ENCODE results near the gene OLA1.

The OLA1 gene

GRCh38 chr2:174063492-174064092 is 184.7 kb downstream of the OLA1 start:
- DNase-seq (ENCODE audit: low spot score) = no peak

GRCh38 chr2:174062934-174063333 is 185.4 kb downstream of the OLA1 start:
- DNase-seq (ENCODE audit: low spot score) = no peak

GRCh38 chr2:174059884-174060244 is 188.5 kb downstream of the OLA1 start:
- no peak for DNase-seq (ENCODE audit: low spot score)

GRCh38 chr2:174059178-174059883 is 189.0 kb downstream of the OLA1 start:
- no peak for DNase-seq (ENCODE audit: low spot score)

GRCh38 chr2:174058456-174058855 is 189.9 kb downstream of the OLA1 start:
- DNase-seq (ENCODE audit: low spot score) = no peak

GRCh38 chr2:174058026-174058425 is 190.3 kb downstream of the OLA1 start:
- DNase-seq (ENCODE audit: low spot score) = no peak

- no peak for DNase-seq (ENCODE audit: low spot score)
Measured at GRCh38 chr2:174054926-174055325, 193.4 kb downstream of the OLA1 start.

- no peak for DNase-seq (ENCODE audit: low spot score)
Measured at GRCh38 chr2:174053355-174054151, 194.8 kb downstream of the OLA1 start.

- no peak for DNase-seq (ENCODE audit: low spot score)
Measured at GRCh38 chr2:174052584-174052976, 195.8 kb downstream of the OLA1 start.

GRCh38 chr2:174051741-174052583 is 196.4 kb downstream of the OLA1 start:
- DNase-seq (ENCODE audit: low spot score) = no peak

GRCh38 chr2:174051068-174051467 is 197.3 kb downstream of the OLA1 start:
- no peak for DNase-seq (ENCODE audit: low spot score)

- DNase-seq (ENCODE audit: low spot score) = no peak
Measured at GRCh38 chr2:174049895-174050294, 198.4 kb downstream of the OLA1 start.

- no peak for DNase-seq (ENCODE audit: low spot score)
Measured at GRCh38 chr2:174048243-174048642, 200.1 kb downstream of the OLA1 start.

- DNase-seq (ENCODE audit: low spot score) = no peak
Measured at GRCh38 chr2:174047746-174048145, 200.6 kb downstream of the OLA1 start.

GRCh38 chr2:174046172-174046571 is 202.2 kb downstream of the OLA1 start:
- DNase-seq (ENCODE audit: low spot score) = no peak

- no peak for DNase-seq (ENCODE audit: low spot score)
Measured at GRCh38 chr2:174044556-174044955, 203.8 kb downstream of the OLA1 start.

- DNase-seq (ENCODE audit: low spot score) = no peak
Measured at GRCh38 chr2:174040417-174040701, 208.0 kb downstream of the OLA1 start.

GRCh38 chr2:174039551-174040416 is 208.5 kb downstream of the OLA1 start:
- peak; percentile 95 for DNase-seq (ENCODE audit: low spot score)

- no peak for DNase-seq (ENCODE audit: low spot score)
Measured at GRCh38 chr2:174038462-174038861, 209.9 kb downstream of the OLA1 start.

- DNase-seq (ENCODE audit: low spot score) = no peak
Measured at GRCh38 chr2:174036825-174037224, 211.5 kb downstream of the OLA1 start.

- peak; percentile 12 for DNase-seq (ENCODE audit: low spot score)
Measured at GRCh38 chr2:174035981-174036742, 212.2 kb downstream of the OLA1 start.
